ENCODE data around the gene COL9A3. TPM values are rescaled to one million over a fixed set of nuclear protein-coding genes. Genes with fewer than 3 reads are reported as not detected.

COL9A3 gene
- total and polyA plus RNA-seq, 11 donors: 0.67 to 6.0 (median 2.0) TPM

DNA sequence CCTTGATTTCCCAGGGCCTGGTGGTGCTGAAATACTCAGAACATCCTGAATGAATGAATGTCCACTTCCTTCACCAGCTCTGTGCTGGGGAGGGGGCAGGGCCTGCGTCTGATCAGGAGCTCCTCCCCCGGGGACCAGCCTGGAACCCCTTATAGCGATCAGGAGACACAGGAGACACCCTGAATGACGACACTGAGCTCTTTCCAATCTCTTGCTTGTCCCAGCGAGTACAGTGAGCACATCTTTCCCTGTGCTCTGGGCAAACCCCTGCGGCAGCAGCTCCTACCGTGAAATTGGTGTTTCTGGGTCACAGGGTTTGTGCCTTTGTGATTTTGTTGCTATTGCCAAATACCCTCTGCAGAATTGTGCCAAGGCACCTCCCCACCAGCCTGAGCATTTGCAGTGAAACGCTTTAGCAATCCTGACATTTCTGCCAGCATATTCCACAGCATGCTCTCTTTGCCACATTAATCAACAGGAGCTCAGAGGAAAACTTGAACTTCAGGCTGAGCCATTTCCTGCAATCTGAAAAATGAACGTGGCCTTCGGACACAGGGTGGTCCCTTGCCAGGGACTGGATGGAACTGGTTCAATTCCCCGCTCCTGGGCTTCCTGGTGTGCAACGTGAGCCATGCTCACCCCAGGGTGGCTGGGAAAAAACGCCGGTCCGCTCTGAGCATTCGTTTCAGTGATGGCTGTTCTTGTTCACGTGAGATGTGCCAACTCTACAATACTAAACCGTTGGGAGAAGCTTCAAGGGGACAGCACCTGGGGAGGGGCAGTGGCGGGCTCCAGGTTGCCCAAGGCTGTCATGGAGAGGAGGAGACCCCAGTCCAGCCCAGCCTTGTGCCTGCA lies 43.6 kb upstream of the COL9A3 start:
- Histone ChIP-seq H3K4me3 (no peak overlapping the region), H3K27me3 (peaks cover 0 to 15% (median 0%) of the 10 kb centered on the region in 9 donors), H3K27ac (no peak overlapping the region), H3K9me3 (no peaks in the 10 kb centered on the region), H3K4me1 (peaks cover 0 to 18% (median 0%) of the 10 kb centered on the region in 12 donors), H3K36me3 (no peaks in the 10 kb centered on the region)
- no peak for ATAC-seq
- 54 to 67% (median 61%) methylated on average over 16 to 19 of the region's 19 CpGs for WGBS, 4 donors
- intact Hi-C loops (cut with DNase I): loop anchor here in 2 of 10 donors (5.0 kb wide), 2 partner anchors 61 to 91 kb away; no protein-coding TSS in a partner anchor
- DNase-seq: peak in 1 of 5 donors; percentile 16
- TF ChIP-seq, protein P1, sequence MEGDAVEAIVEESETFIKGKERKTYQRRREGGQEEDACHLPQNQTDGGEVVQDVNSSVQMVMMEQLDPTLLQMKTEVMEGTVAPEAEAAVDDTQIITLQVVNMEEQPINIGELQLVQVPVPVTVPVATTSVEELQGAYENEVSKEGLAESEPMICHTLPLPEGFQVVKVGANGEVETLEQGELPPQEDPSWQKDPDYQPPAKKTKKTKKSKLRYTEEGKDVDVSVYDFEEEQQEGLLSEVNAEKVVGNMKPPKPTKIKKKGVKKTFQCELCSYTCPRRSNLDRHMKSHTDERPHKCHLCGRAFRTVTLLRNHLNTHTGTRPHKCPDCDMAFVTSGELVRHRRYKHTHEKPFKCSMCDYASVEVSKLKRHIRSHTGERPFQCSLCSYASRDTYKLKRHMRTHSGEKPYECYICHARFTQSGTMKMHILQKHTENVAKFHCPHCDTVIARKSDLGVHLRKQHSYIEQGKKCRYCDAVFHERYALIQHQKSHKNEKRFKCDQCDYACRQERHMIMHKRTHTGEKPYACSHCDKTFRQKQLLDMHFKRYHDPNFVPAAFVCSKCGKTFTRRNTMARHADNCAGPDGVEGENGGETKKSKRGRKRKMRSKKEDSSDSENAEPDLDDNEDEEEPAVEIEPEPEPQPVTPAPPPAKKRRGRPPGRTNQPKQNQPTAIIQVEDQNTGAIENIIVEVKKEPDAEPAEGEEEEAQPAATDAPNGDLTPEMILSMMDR (IDR thresholded peaks at IDR 0.05): no peak
- TF ChIP-seq POLR2A (IDR thresholded peaks at IDR 0.05): no peak

DNA sequence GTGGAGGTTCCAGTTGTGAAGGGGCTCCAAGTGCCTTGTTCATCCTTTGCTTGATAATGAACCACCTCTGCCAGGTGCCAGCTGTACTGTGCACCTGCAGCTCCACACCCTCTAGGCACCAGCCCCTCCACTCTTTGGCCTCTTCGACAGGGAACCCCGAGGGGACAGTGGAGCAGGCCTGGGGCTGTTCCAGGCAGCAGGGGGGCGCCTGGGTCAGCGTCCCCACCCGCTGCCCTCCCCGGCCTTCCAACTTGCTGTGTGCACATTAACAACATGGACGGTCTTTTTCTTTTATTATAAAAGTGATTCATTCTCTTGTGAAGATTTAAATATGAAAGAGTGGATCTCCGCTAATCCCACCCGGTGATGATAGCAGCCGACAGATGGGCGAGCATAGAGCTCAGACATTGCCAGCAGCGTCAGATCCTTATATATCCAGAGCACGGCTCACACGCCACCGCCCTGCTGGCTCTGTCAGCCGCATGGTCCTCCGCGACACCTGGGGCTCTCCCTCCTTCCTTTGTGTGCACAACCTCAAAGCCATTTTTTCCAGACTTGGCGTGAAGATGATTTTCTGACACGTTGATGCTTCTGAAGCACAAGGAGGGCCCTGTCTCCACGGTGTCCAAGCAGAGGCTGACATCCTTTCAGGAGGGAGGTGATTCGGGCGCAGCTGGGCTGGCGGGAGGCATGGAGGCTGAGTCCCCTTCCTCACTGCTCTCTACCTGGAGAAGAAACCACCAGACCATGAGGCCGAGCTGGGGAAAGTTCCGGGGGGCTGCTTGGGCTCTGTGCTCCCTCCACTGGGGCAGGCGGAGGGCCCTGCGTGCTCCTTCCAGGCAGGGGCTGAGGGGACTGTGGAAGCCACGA lies 42.8 kb upstream of the COL9A3 start:
- Histone ChIP-seq H3K9me3 (no peaks in the 10 kb centered on the region), H3K4me1 (peaks cover 0 to 18% (median 0%) of the 10 kb centered on the region in 12 donors), H3K27me3 (peaks cover 0 to 15% (median 0%) of the 10 kb centered on the region in 9 donors), H3K4me3 (no peak overlapping the region), H3K27ac (no peak overlapping the region), H3K36me3 (no peaks in the 10 kb centered on the region)
- no peak for DNase-seq
- TF ChIP-seq POLR2A (IDR thresholded peaks at IDR 0.05): no peak
- TF ChIP-seq, protein P1 (IDR thresholded peaks at IDR 0.05): no peak
- WGBS, 4 donors: 82 to 87% (median 84%) methylated on average over 23 to 29 of the region's 29 CpGs
- no peak for ATAC-seq
- intact Hi-C loops (cut with DNase I): loop anchor here in 2 of 10 donors (5.0 kb wide), 2 partner anchors 62 to 92 kb away; no protein-coding TSS in a partner anchor

DNA sequence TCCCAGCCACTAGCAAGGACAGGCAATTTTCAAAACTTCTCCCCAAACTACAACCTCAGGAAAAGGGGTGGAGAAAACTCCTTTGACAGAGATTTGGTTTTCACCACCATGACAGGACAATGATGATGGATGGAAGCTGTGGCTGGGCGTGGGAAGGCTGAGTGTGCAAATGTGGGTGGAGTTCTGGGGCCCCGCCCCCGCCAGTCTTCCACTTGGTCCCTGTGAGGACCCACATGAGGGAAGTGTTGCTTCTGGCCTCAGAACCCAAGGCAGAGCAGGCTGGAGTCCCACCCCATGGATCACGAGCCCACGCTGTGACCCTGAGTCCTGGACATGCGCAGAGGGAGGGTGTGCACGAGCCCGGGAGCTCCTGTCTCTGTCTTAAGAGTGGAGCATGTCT lies 42.1 kb upstream of the COL9A3 start:
- Histone ChIP-seq H3K27ac (no peak overlapping the region), H3K27me3 (peaks cover 0 to 15% (median 0%) of the 10 kb centered on the region in 9 donors), H3K4me3 (no peak overlapping the region), H3K4me1 (peaks cover 0 to 18% (median 0%) of the 10 kb centered on the region in 12 donors), H3K36me3 (no peaks in the 10 kb centered on the region), H3K9me3 (no peaks in the 10 kb centered on the region)
- intact Hi-C loops (cut with DNase I): loop anchor here in 2 of 10 donors (5.0 kb wide), 2 partner anchors 62 to 92 kb away; no protein-coding TSS in a partner anchor
- ATAC-seq (no peak), DNase-seq (no peak)
- 68 to 76% (median 70%) methylated on average over 8 of the region's 8 CpGs for WGBS, 4 donors
- TF ChIP-seq, protein P1 (IDR thresholded peaks at IDR 0.05): no peak
- TF ChIP-seq POLR2A (IDR thresholded peaks at IDR 0.05): no peak
